OCI-LY1 (cell line): Measurements from ENCODE around the gene RASSF5.

Experiments used
- CTCF ChIP-seq: fragments of 200-600 bp; sonication (generic), shearing (Covaris generic); IDR thresholded peaks from 2 replicates; pipeline ENCODE4 v1.5.1; 2017; ENCODE audit warnings: mild to moderate bottlenecking, antibody characterized with exemption, low read length, moderate library complexity, mixed read lengths
- EZH2 ChIP-seq: fragments of 200-600 bp; sonication (generic), shearing (Covaris generic); IDR thresholded peaks from 2 replicates; pipeline ENCODE4 v1.8.0; 2017; ENCODE audit warnings: borderline replicate concordance, mixed run types, mild to moderate bottlenecking, antibody characterized with exemption, low read length, moderate library complexity, mixed read lengths

GRCh38 chr1:206497363-206497762 is 10.0 kb upstream of the RASSF5 start:
- no peak for TF ChIP-seq CTCF
- TF ChIP-seq EZH2, result no peak
